Ecto neural progenitor cell (in vitro differentiated cells): Measurements from ENCODE around the gene ZDHHC19.
"Not testable (repeated sequence)": the region's sequence is repeated elsewhere in the genome, so short reads cannot be mapped to it uniquely, and the experiment has no call there.

Experiments
- DNase-seq: peaks from one replicate; pipeline ENCODE4 v3.0.0-alpha.2; 2018; ENCODE audit warnings: low spot score

The ZDHHC19 gene

DNA sequence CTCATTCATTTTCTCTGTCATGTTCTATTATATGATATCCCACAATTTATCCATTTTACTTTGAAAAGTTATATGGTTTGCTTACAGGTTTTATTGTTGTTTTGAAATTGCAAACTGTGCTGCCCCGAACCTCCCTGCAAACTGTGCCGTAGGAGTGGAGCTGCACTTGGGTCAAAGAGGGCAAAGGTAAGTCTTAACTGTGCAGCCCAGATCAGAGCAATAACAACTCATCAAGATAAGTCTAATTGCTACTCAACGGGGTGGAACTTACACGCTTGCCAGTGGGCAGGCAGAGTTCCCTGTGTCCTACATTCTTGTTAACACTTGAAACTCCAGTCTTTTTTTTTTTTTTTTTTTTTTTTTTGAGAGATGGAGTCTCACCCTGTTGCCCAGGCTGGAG lies 33.2 kb downstream of the ZDHHC19 start:
- DNase-seq, result no peak

DNA sequence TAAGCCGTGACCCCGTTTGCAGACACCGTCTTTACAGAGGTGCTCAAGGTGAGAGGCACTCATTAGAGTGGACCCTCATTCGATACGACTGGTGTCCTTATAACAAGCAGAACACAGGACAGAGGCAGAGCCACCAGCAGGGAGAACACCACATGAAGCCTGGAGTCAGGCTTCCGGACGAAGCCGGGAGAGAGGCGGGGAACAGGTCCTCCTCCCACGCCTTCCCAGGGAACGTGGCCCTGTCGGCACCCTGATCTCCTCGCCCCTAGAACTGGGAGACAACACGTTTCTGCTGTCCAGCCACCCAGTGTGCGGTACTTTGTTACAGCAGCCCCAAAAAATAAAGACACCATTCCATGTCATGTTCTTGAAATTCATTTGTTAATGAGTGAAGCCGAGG lies 33.6 kb downstream of the ZDHHC19 start:
- no peak for DNase-seq

DNA sequence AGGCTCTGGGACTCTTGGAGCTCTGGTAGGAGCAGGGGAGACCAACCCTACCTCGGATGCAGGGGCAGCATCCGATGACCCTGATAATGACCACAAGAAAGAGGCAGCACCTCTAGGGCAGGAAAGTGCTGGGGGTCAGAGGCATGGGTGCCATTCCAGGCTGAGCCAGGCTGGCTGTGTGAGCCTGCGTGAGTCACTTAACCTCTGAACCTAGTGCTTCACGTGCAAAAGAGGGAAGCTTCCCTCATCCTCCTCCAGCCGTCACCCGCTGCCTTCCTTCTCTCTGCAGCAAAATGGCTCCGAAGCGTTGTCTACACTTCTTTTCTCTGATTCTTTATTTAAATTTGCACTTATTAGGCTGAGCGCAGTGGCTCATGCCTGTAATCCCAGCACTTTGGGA lies 35.5 kb downstream of the ZDHHC19 start:
- no peak for DNase-seq

DNA sequence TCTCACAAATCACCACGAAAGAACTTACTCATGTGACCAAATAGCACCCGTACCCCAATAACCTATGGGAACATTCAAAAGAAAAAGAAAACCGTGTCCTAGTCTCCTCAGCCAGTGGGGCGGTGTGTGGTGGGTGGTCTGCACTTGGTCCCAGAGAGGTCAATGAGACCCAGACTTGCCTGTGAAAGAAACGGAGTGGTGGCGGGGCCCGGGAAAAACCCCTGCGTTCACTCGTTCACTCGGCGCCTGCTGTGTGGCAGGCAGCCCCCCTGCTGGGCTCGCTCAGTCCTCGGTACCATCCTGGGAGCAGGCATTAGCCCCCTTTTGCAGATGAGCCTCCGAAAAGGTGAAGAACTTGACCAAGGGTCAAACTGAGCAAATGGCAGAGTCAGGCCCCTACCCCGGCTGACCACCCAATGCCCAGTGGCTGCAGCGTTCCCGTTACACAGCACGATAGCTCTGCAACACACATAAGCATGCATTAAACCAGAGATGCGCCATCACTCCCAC lies 36.0 kb downstream of the ZDHHC19 start:
- no peak for DNase-seq

DNA sequence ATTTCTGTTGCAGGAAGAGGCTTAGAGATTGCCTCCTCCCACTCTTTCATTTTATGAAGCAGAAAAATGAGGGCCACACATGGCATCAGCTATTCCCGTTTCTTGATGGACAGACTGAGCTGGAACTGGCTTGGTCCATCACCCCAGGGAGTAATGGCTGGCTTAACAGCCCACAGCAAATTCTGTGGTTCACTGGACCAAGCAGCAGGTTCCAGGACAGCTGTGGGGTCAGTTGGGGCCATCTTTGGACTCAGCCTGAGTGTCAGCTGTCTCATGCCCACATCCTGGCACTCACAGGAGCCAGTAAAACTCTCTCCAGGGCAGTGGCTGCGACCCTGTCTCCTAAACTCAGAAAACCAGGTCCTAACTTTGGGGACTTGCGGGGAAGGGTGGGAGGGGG lies 36.5 kb downstream of the ZDHHC19 start:
- DNase-seq, result no peak

DNA sequence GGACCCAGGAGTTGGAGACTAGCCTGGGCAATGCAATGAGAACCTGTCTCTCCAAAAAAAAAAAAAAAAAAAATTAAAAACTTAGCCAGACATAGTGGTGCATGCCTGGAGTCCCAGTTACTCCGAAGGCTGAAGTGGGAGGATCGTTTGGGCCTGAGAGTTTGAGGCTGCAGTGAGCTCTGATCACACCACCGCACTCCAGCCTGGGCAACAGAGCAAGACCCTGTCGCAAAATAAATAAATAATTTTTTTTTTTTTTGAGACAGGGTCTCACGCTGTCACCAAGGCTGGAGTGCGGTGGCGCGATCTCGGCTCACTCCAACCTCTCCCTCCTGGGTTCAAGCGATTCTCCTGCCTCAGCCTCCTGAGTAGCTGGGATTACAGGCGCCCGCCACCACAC lies 40.9 kb downstream of the ZDHHC19 start:
- DNase-seq, result not testable (repeated sequence)

DNA sequence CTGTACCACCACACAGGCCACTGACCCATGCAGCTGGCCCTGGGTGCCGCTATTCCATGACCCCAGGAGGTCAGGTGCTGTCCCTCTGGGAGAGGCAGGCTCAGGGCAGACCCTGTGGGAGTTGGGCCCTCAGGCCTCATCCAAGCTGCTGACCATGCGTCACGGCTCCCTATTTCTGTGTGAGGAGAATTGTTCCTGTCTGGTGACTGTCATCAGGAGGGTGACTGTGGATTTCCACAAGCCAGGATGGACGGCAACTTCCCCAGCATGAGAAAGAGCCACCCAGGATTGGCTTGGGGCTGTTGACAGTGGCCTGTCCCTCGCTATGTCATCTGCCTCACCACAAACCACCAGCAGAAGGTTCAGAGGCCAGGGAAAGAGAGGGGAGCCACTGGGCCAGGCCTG lies 41.4 kb downstream of the ZDHHC19 start:
- DNase-seq, result no peak

DNA sequence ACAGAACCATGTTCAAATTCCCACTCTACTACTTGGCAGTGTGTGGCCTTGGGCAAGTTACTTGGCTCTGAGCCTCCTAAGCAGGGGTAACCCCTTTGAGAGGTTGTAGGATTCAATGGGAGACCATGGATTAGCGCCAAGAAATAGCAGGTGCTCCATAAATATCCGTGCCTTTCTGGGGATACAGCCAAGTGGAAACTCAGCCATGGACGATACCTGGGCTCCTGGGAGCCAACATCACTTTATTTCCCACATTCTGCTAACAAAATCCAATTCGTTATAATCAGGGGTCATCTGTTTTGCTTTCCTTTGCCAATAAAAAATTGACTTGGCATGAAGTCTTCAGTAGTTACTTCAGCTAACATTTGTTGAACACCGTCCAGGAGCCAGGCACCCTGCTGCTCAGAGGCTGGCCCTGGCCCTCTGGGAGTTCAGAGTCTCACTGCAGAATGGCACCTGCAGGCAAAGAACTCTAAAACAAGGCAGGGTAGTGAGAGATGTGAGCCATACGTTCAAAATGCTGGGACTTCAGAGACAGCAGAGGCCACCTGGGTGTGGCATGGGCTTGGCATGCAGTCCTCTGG lies 42.3 kb downstream of the ZDHHC19 start:
- DNase-seq, result no peak

DNA sequence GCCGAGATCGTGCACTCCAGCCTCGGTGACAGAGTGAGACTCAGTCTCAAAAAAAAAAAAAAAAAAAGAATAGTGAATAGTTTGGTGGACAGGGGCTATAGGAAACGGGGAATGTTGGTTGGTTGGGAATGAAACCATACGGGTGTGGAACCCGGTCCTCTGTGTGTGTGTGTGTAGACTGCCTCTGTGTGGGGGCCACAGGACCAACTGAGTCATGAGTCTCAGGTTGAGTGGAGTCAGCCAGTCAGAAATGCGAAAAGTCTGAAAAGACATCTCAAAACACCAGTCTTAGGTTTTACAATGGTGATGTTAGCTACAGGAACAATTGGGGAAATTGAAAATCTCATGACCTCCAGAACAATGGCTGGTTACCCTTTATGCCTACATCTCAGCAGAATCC lies 44.5 kb downstream of the ZDHHC19 start:
- no peak for DNase-seq

DNA sequence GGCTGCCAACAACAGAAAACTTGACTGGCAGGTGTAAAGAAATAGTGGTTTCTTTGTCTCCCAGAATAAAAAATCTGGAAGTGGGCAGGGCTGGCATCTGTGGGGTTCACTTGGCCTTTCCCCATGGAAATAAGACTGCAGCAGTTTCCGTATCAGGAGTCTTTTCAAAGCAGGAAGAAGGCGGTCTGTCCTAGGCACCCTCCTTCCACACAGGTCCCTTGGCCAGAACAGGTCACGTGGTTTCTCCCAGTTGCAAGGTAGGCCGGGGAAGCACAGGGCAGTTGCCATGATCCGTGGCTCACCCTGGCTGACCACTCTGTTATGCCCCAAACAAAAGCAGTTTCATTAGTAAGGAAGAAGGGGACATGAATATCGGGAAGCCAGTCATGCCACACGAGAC lies 45.4 kb downstream of the ZDHHC19 start:
- DNase-seq, result no peak

DNA sequence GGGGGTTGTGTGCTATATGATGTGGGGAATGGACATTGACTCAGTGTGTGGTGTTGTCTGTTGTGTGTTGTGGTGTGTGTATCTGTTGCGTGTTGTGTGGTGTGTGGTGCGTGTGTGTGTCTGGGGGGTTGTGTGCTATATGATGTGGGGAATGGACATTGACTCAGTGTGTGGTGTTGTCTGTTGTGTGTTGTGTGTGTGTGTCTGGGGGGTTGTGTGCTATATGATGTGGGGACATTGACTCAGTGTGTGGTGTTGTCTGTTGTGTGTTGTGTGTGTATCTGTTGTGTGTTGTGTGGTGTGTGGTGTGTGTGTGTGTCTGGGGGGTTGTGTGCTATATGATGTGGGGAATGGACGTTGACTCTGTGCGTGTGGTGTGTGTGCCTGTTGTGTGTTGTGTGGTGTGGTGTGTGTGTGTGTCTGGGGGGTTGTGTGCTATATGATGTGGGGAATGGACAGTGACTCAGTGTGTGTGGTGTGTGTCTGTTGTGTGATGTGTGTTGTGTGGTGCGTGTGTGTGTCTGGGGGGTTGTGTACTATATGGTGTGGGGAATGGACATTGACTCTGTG lies 46.1 kb downstream of the ZDHHC19 start:
- not testable (repeated sequence) for DNase-seq

DNA sequence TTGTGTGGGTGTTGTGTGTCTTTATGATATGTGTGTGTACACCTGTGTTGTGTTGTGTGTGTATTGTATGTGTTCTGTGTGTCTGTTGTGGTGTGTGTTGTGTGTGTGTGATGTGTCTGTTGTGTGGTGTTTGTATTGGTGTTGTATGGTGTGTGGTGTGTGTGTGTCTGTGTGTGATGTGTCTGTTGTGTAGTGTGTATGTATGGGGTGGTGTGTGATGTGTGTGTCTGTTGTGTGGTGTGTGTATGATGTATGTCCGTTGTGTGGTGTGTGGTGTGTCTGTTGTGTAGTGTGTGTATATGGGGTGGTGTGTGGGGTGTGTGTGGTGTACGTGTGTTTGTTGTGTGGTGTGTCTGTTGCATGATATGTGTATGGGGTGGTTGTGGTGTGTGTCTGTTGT lies 46.6 kb downstream of the ZDHHC19 start:
- no peak for DNase-seq

DNA sequence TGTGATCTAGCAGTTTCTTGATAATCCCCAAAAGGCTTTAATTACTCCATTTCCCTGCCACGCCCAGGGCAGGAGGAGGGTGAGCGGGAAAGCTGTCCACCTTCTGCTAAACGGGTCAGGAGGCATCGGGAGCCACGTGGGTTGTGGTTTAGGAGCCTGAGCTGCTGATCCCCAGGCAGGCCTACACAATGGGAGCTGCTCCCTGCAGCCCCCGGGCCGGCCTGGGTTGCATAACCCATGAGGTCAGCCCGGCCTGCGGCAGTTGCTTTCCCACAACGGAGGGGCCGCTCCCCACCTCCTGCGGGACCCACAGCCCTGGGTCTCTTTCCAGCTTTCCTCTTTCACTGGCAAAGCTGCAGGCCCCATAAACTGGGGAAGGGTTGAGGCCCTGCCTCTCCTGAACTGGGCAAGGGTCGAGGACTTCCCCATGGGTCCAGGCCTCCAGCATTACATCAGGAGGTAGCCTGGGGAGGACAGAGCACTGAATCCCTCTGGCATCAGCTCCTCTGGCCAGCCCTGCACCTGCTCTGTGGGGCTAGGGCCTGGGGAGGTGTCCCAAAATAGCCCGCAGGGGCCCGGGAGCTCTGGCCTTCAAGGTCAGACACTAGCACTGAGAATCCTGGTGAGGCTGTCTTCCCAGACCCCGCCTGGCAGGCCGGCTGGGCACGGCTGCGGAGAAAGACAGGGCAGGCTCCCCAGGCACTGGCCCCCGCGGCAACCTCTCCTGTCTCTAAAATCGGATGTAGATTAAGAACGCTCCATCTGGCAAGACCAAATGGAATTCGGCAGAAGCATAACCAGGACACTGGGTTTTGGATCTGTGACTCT lies 47.3 kb downstream of the ZDHHC19 start:
- no peak for DNase-seq

DNA sequence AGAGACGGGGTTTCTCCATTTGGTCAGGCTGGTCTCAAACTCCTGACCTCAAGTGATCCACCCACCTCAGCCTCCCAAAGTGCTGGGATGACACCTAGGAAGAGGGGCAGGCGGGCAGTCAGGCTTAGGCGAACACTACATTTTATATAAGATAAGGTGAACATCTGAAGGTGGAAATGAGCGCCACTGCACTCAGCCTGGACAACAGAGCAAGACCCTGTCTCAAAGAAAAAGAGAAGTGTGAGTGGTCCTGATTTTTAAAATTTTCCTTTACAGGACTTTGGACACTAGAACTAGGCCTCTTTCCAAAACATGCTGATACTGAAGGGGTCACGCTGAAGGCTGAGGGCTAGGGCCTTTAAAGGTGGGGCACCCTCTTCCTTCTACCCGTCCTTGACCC lies 48.0 kb downstream of the ZDHHC19 start:
- no peak for DNase-seq

DNA sequence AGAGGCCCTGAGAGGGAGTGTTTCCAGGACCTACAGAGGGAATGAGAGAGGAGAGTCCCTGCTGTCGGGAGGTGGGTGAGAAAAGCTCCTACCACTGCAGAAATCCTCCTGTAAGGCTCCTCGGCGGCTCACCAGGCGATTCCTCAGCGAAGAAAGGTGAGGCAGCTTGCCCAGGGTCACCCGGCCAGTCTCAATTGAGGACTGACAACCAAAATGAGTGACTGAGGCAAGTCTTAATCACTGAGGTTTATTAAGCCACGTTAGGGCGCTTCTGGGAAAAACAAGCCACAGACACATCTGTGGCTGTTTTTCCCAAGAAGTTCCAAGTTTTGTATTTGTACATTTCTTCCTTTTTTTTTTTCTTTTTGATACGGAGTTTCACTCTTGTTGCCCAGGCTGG lies 48.5 kb downstream of the ZDHHC19 start:
- DNase-seq, result no peak

DNA sequence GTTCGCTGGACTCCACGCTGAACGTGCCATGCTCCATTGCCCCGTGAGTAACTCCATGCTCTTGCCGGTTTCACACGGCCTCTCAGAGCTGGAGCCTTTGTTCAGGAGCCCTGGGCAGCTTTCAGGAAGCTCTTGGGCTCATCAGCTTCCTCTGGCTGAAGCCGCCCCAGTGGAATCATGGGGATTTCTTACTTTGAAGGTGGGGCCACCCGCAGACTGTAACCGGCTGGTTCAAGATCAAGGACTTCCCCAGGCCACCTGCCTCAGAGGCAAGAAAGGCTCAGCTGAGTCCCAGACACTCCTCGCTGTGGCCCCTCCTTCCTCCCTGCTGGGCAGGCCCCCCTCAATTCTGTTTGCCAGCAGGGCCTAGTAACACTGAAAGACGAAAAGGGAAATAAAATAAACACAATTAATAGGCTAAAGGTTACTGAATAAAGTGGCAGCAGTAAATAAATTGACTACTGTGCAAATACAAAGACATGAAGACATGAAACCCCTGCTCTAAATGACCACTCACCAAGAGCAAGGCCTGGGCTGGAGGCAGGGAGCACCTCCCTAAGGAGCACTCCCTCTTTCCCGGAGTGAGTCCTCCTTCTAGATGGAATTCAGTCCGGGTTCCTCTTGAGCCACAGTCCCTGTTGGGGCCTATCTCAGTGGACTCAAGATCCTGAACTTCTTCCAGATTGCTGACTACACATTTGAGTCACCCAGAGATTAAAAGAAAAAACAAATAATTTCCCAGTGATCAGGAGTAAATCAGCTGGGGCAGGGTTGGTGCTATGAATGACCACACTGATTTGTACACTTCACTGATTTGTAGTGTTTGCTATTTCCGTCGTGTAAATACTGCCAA lies 51.0 kb downstream of the ZDHHC19 start:
- no peak for DNase-seq

DNA sequence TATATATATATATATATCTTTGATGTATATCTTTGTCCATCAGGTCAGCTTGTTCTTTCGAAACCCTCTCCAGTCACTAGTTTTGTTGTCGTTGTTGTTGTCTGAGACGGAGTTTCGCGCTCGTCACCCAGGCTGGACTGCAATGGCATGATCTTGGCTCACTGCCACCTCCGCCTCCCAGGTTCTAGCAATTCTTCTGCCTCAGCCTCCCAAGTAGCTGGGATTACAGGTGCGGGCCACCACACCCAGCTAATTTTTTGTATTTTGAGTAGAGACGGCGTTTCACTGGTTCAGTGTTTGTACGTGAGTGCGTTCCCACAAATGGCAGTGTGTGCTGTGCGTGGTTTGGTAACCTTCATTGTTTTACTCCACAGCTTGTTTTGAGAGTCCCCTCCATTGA lies 51.7 kb downstream of the ZDHHC19 start:
- no peak for DNase-seq

DNA sequence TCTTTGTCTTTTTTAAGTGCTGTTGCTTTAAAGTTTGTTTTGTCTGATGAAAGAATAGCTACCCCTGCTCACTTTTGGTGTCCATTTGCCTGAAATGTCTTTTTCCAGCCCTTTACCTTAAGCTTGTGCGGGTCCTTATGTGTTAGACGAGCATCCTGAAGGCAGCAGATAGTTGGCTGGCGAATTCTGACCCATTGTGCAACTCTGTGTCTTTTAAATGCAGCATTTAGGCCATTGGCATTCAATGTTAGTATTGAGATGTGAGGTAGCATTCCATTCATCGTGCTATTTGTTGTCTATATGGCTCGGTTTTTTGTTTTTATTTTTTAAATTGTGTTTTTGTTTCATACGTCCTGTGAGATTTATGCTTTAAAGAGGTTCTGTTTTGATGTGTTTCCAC lies 55.0 kb downstream of the ZDHHC19 start:
- DNase-seq, result no peak

DNA sequence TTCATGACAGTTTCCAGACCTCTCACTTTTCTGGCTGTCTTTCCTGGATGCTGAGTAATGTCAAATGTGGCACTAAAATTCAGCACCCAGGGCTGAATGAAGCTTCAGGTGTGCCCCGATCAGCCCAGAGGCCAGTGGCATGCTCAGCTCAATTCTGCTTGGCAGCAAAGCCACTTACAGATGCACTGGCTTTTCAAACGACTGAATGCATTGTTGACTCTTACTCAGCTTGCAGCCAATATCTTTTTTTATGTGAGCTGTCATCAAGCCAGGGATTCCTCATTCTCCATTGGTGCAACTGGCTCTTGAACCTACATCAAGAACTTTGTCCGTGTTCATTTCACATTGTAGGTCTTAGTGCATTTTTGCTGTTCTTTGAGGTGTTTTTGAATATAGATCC lies 60.7 kb downstream of the ZDHHC19 start:
- DNase-seq, result no peak

DNA sequence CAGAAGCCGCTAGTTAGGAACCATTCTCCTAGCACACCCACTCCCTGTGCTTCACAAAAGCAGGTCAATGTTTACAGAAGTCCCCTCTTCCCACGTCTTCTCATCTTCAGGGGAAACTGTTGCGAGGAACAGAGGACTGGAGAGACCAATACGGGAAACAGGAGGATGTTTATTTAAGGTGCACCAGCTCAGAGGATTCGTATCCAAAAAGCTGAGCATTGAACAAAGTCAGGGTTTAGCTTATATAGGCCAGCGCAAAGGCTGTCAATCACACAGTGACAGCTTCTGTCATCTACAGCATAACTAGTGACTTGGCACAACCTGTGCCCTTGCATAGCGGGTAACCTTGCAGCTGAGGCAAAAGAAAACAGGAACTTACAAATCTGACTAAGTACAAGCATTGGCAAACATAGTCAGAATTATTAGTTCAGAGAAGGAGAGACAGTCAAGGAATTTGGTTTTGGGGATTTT lies 61.3 kb downstream of the ZDHHC19 start:
- no peak for DNase-seq

DNA sequence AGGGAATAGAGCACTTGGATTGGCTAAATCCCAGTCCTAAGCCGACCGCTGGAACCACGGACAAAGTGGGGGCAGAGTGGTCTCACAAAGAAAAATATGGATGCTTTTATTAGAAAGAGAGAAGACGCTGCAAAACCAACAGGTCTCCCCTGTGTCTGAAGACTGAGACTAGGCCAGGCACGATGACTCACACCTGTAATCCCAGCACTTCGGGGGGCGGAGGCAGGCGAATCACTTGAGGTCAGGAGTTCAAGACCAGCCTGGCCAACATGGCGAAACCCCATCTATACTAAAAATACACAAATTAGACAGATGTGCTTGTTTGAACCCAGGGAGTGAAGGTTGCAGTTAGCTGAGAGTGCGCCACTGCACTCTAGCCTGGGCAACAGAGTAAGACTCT lies 61.8 kb downstream of the ZDHHC19 start:
- no peak for DNase-seq
